ENCODE measurements around the gene SASH1.

GRCh38 chr6:148416330-148416965, 73.8 kb downstream of the SASH1 start:
- TF ChIP-seq UBTF (IDR thresholded peaks at IDR 0.05; ENCODE audit: borderline replicate concordance in 1 of 2, low read depth in 2 of 2, low read length in 2 of 2), result no peak
- no peak for TF ChIP-seq CTCF (IDR thresholded peaks at IDR 0.05 in 2 of 3, conservative IDR thresholded peaks at IDR 0.05 in 1 of 3; ENCODE audit: insufficient read depth in 2 of 3, low read depth in 1 of 3, low read length in 3 of 3)
